T-helper 1 cell (primary cell): ENCODE data around the gene HMGCS2.
"Not testable (repeated sequence)": the region's sequence is repeated elsewhere in the genome, so short reads cannot be mapped to it uniquely, and the experiment has no call there.

ENCODE experiments used
- DNase-seq, 5 donors: peaks; one replicate each; pipeline ENCODE4 v3.0.0-alpha.2; 2012 to 2020

HMGCS2 gene

DNA sequence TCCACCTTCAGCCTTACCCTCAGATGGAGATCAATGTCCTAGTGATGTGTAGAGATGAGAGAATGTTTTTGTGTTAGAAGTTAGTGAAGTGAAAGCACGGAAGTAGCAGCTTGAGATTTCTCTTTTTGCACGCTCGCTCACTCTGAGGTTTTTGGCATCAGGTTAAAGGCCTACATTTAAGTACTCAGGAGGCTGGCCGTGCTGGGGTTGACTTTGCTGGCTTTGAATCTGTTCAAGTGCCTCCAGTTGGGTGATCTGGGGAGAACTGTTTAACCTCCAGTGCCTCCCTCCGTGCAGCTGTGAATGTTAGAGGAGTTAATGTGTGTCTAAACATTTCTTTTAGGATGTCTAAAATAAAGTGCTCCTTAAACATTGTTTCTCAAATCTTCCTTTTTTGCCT, 43.1 kb downstream of the HMGCS2 start:
- DNase-seq, result no peak

DNA sequence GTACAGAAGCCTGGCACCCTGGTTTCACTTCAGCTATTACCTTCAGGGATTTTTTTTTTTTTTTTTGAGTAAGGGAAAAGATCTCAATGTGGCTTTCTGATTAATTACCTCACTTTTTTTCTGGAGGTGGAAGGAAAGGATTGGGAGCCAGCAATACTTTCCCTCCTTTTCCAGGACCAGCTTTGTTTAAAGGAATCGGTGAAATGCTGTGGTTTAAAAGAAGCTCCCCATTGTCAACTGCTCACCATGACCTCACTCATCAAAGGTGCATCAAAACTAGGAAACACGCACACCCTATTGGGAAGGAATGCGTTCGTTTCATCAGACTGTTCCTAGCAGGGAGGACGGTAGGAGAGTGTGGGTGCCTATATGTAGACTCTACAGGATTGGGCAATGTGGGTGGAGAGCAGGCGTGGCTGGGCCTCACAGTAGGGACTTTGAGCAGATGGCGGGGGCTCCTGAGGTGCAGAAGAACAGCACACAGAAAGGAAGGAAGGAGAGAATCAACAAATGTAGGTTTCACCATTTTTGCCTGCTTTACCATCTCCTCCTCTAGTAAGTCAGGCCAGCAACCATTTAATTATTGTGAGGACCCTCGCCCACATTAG, 44.0 kb downstream of the HMGCS2 start:
- no peak for DNase-seq

DNA sequence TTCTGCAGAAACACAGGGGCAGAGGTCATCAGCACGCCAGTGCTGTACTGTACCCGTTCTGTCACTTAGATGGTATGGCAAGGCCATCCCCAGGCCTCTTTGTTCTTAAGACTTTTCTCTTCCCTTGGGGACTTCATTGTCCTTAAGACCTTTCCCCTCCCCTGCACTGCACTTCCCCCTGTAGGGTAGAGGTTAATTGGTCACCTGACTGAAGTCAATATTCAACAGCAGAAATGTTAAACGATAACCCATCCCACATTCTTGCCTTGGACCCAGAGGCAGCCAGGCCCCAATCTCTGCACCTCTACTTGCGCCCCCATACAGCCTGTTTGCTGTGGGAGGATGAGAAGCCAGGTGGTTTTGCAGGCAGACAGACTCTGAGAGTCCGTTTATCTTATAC, 46.8 kb downstream of the HMGCS2 start:
- DNase-seq, result no peak

DNA sequence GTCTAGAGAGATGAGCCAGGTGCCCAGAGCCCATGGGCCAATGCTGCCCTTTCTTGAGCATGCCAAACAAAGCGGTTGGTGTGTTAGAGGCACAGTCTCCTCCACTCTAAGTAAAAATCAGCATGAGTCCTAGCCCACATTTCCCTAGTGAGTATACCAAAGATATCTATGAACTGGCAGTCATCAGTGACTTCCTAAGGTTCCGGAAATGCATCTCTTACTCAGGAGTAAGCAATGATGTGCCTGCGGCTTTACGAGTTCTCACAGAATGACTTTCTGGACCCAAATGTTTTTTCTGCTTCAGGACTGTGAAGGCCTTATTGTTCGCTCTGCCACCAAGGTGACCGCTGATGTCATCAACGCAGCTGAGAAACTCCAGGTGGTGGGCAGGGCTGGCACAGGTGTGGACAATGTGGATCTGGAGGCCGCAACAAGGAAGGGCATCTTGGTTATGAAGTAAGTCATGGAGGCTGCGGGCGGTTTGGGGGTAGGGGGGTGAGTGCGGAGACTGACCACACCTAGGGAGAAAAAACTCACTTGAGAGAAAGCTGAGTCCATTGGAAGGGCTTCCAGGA, 47.8 kb downstream of the HMGCS2 start:
- no peak for DNase-seq

DNA sequence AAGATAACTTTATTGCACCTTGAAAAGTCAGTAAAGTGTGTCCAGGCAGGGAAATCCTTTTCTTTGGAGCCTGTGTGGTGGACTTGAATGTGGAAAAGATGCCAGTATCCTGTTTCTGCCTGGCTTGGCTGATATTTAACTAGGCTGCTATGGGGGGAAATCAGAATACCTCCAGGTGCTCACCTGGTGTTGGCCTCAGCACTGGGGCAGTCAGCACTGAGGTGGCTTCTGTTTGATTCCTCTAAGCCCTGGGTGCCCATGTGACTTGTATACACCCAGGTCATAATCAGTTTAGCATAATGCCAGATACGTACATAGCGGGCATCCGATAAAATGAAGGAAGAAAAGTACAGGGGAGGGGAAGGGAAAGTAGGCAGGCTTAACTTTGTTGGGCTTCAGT, 49.7 kb downstream of the HMGCS2 start:
- no peak for DNase-seq

GRCh38 chr1:119718409-119718808, 50.3 kb downstream of the HMGCS2 start:
- no peak for DNase-seq

DNA sequence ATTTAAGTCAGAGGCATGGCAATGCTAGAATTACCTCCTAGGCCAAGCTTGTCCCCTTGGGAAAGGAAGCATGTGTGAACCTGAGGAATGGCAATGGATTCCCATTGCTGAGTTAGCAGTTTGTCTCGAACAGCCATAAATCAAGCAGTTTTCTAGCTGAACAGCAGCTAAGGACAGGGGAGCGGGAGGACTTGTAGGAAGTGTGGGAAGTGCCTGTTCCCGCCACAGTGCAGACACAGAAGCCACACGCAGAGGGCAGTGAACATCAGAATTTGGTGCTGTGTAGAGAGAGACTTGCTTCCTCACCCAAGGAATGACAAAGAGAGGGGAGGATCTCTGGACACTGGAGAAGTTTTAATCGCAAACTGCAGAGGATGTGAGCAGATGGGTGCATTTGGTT, 53.2 kb downstream of the HMGCS2 start:
- DNase-seq, result no peak

DNA sequence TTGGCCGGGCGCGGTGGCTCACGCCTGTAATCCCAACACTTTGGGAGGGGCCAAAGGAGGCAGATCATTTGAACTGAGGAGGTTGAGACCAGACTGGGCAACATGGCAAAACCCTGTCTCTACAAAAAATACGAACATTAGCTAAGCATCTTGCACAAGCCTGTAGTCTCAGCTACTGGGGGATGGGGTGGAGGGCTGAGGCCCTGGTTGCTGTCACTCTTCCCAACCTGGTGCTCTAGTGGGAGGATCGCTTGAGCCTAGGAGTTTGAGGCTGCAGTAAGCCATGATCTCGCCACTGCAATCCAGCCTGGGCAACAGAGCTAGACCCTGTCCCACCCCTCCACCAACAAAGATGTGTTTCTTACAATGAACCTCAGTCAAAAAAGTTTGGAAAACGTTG, 54.1 kb downstream of the HMGCS2 start:
- no peak for DNase-seq

DNA sequence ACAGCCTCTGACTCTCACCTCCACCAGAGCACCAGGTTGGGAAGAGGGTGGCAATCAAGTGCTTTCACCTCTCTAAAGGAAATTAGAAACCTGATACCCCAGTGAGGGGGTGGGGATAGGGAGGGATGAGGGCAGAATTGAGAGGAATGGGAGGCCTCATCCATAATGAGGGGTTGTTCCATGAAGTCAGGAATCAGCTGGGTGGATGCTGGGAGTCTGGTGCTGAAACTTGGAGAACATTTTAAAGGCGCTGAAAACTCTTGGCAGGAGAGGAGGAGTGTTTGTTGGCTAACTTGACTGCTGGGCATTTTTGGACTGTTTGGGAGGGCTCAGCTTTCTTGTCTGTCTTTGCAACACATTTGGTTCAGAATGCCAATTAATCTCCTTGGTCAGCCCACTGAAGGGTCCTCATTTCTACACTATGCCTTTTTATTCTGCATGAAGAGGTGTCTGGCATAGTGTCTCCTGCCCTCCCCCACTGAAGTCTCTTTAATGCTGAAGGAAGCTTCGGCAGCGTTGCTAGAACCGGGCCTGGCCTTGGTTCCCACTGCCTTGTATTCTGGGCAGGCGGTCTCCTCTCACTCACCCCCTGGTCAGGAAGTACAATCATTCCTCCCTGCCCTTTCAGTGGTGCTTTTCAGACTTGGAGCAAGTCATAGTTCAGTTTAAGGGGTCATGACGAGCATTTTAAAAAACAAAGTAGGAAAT, 54.8 kb downstream of the HMGCS2 start:
- DNase-seq, result no peak

DNA sequence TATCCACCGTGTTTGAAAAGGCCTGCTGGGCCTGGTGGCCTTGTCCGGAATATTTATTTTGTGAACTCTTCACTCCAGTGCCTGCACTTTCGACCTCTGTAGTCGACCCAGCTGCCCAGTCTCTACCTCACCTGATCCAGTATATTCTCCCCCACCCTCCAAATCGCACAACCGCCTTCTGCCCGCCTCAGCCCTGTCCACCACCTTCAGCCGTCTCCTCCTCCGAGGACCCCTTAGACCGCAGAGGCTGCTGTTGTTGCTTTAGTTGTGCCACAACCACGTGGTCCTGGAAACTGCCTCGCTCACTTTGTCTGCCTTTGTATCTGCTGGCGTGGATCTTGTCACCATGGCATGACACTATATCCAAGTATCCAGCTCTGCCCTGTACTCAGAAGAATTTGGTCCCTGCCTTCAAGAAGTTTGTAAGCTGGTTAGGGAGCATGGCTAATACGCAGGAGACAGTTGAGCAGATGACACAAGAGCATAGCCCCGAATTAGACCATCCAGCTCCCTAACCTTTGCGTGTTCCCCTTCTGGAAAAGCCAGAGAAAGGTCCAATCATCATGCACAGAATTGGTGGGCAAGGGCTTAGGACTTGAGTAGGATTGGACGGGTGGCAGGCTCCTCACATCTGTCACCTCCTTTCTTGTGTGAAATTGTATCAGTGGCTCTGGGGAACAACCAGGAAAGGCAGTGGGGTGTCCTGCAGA, 55.5 kb downstream of the HMGCS2 start:
- DNase-seq, result peak in 1 of 5 donors; percentile 11

DNA sequence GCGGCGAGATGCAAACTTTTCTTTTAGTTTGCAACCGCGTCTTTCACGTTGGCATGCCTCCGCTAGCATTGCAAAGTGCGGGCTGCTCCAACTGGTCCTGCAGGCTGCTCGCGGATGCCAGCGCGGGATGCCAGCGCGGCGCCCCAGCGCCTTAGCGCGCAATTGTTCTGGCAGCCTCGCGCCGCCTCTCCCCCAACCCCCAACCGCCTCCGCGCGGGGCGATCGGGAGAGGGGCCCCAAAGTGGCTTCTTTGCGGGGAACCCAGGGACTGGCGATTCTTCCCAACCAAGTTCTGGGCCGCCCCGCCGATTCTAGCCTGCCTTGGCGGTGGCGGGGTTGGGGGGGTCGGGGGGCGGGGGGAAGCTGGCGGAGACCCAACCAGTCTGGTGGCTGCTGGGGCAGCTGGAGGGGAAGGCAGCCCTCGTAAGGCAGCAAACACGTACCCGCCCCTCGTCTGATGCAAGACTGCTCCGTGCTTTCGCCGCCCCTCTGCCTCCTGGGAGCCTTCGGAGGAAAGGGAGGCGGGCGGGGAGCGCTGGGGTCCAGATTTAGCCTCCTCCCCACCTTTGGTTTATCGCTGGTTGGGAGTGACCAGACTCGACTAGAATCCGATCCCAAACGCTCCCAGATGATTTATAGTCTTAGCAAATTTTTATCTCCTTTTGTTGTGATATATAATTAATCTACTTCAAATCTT, 56.2 kb downstream of the HMGCS2 start:
- peak in 1 of 5 donors; percentile 86 for DNase-seq

GRCh38 chr1:119711804-119712341, 56.8 kb downstream of the HMGCS2 start, which contains the start of gene PHGDH:
TSS of gene PHGDH (plus strand) at chr1:119711934. CDS start at chr1:119712023, 89 bp downstream.
- DNase-seq, result peak in 1 of 5 donors; percentile 85

- DNase-seq, result not testable (repeated sequence)
Observed at GRCh38 chr1:119711356-119711803, 57.3 kb downstream of the HMGCS2 start.

- not testable (repeated sequence) for DNase-seq
Observed at GRCh38 chr1:119706599-119706998, 62.1 kb downstream of the HMGCS2 start.

- DNase-seq, result no peak
Observed at GRCh38 chr1:119703666-119704450, 64.8 kb downstream of the HMGCS2 start.

DNA sequence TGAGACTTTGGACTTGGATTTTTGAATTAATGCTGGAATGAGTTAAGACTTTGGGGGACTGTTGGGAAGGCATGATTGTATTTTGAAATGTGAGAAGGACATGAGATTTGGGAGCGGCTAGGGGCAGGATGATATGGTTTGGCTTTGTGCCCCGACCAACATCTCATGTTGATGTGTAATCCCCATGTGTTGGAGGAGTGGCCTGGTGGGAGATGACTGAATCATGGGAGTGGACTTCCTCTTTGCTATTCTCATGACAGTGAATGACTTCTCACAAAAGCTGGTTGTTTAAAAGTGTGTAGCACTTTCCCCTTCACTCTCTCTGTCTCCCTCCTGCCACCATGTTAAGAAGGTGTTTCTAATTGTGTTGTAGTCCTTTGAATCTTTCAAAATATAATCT, 66.3 kb downstream of the HMGCS2 start:
- DNase-seq, result no peak

DNA sequence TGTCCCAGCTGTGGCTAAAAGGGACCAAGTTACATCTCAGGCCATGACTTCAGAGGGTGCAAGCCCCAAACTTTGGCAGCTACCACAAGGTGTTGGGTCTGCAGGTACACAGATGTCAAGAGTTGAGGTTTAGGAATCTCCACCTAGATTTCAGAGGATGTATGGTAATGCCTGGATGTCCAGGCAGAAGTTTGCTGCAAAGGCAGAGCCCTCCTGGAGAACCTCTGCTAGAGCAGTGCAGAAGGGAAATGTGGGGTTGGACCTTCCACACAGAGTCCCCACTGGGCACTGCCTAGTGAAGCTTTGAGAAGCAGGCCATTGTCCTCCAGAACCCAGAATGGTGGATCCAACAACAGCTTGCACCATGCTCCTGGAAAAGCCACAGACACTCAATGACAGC, 67.0 kb downstream of the HMGCS2 start:
- no peak for DNase-seq

- no peak for DNase-seq
Observed at GRCh38 chr1:119700326-119700725, 68.4 kb downstream of the HMGCS2 start.
